Right ventricle myocardium superior (tissue), 1 donor: Measurements from ENCODE around the gene PRR15. TPM values are rescaled to one million over a fixed set of nuclear protein-coding genes. Genes with fewer than 3 reads are reported as not detected.
A peak's percentile ranks its signal among the peaks of the same experiment; 100 is the strongest.

Experiments
- ATAC-seq: fragments of 200-7000 bp; cut with Tn5 transposase; one replicate; pipeline ENCODE4 v1.9.1; 2020; ENCODE audit warnings: mild to moderate bottlenecking; ENCODE audit not compliant: poor library complexity
- DNase-seq: peaks from one replicate; pipeline ENCODE4 v3.0.0-alpha.2; 2020
- intact Hi-C: fragments of 100-400 bp; cut with DNase I; formaldehyde crosslinking; loops from one replicate; pipeline ENCODE4 v1.11.2; 2022
- total RNA-seq: library from RNA; stranded (reverse); fragmentation: NEBNext Ultra II Directional; extraction: Animal tissue kit (Norgen Biotek cat#: 25700); gene quantifications from one replicate; pipeline ENCODE4 v1.2.1, GENCODE V29; 2021
- donor health status: DM: no; HTN: yes; CAD: no; lungs with severe emphysema.

Gene PRR15
- total RNA-seq, 1 donor from 2014 or later, result not detected

GRCh38 chr7:29565982-29566746 lies 2.5 kb downstream of the PRR15 start:
- peak; percentile 21 for ATAC-seq
- intact Hi-C loops, result no loop called here
- DNase-seq, result no peak

GRCh38 chr7:29567174-29567573 lies 3.5 kb downstream of the PRR15 start:
- ATAC-seq (no peak), DNase-seq (no peak)
- intact Hi-C loops, result no loop called here

GRCh38 chr7:29569648-29570047 lies 6.0 kb downstream of the PRR15 start:
- ATAC-seq, result no peak
- intact Hi-C loops, result no loop called here
- DNase-seq, result no peak

- intact Hi-C loops, result no loop called here
- DNase-seq (no peak), ATAC-seq (no peak)
These were observed 8.9 kb downstream of the PRR15 start for GRCh38 chr7:29572558-29572957.

- intact Hi-C loops, result no loop called here
- DNase-seq (no peak), ATAC-seq (no peak)
These were observed 9.9 kb downstream of the PRR15 start for GRCh38 chr7:29573567-29573966.

- DNase-seq, result no peak
- no peak for ATAC-seq
- intact Hi-C loops, result no loop called here
These were observed 11.0 kb downstream of the PRR15 start for GRCh38 chr7:29574659-29575058.

GRCh38 chr7:29587195-29587808 lies 23.7 kb downstream of the PRR15 start:
- no peak for ATAC-seq
- intact Hi-C loops, result no loop called here
- DNase-seq, result no peak

GRCh38 chr7:29588212-29588611 lies 24.6 kb downstream of the PRR15 start:
- intact Hi-C loops, result no loop called here
- DNase-seq (no peak), ATAC-seq (no peak)

GRCh38 chr7:29588900-29589696 lies 25.5 kb downstream of the PRR15 start:
- intact Hi-C loops, result no loop called here
- no peak for DNase-seq
- peak; percentile 57 for ATAC-seq

GRCh38 chr7:29592866-29593265 lies 29.2 kb downstream of the PRR15 start:
- DNase-seq (no peak), ATAC-seq (no peak)
- intact Hi-C loops, result no loop called here

GRCh38 chr7:29593459-29593858 lies 29.8 kb downstream of the PRR15 start:
- DNase-seq (no peak), ATAC-seq (no peak)
- intact Hi-C loops, result no loop called here

GRCh38 chr7:29596593-29597178 lies 33.1 kb downstream of the PRR15 start:
- DNase-seq, result no peak
- no peak for ATAC-seq
- intact Hi-C loops, result no loop called here

GRCh38 chr7:29597266-29597665 lies 33.6 kb downstream of the PRR15 start:
- intact Hi-C loops, result no loop called here
- no peak for ATAC-seq

GRCh38 chr7:29598137-29598536 lies 34.5 kb downstream of the PRR15 start:
- intact Hi-C loops, result no loop called here

More at GRCh38 chr7:29597266-29597665, 33.6 kb downstream of the PRR15 start:
- no peak for DNase-seq

GRCh38 chr7:29598613-29599012 lies 35.0 kb downstream of the PRR15 start:
- DNase-seq (no peak), ATAC-seq (no peak)
- intact Hi-C loops, result no loop called here

More at GRCh38 chr7:29598137-29598536, 34.5 kb downstream of the PRR15 start:
- ATAC-seq, result no peak
- no peak for DNase-seq

GRCh38 chr7:29599026-29599425 lies 35.4 kb downstream of the PRR15 start:
- intact Hi-C loops, result no loop called here
- ATAC-seq (no peak), DNase-seq (no peak)

- no peak for DNase-seq
- ATAC-seq, result no peak
- intact Hi-C loops, result no loop called here
These were observed 37.0 kb downstream of the PRR15 start for GRCh38 chr7:29600661-29601060.

GRCh38 chr7:29604052-29604451 lies 40.4 kb downstream of the PRR15 start:
- DNase-seq (no peak), ATAC-seq (no peak)
- intact Hi-C loops, result no loop called here

- ATAC-seq (no peak), DNase-seq (no peak)
- intact Hi-C loops, result no loop called here
These were observed 41.1 kb downstream of the PRR15 start for GRCh38 chr7:29604702-29605101.
